GM21515 (cell line): ENCODE results near the gene NEIL3.

ENCODE experiments used
- ATAC-seq: cut with Tn5 transposase; IDR thresholded peaks from one replicate; pipeline ENCODE4 v1.9.1; 2021; ENCODE audit not compliant: unreplicated experiment

The NEIL3 gene

DNA sequence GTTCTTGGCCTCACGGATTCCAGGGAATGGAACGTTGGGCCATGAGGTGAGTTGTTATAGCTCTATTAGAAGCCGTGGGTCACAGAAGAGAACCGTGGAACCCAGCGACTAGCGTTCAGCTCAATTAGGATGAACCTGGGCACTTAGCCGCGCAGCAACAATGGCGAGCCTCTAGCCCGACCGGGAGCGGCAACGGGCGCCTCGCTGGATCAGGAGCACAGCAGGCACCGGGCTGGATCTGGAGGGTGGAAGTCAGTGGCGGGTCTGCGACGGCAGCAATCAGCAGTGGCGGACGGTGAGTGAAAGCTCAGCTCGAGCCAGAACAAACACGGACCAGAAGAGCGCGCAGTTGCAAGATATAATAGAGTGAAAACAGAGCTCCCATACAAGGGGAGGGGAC is 98.3 kb downstream of the NEIL3 start:
- ATAC-seq: no peak

DNA sequence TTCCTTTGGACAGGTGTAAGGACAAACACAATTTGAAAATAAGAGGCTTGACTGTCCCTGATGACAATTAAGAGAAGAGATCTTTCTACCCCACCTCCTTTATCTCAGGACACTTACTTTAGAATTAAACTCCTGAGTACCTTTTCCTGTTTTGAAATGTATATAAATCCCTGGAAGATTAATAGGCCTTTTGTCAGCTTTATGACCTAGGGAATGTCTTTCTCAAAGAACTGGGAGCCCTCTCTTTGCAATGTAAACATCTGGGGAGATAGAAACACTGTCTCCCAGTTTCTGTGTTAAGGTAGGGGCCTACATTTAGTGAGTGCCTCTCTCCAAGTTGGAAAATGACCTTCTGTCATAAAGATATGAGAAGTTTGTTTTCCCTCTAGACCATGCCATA is 100.9 kb downstream of the NEIL3 start:
- ATAC-seq: no peak

DNA sequence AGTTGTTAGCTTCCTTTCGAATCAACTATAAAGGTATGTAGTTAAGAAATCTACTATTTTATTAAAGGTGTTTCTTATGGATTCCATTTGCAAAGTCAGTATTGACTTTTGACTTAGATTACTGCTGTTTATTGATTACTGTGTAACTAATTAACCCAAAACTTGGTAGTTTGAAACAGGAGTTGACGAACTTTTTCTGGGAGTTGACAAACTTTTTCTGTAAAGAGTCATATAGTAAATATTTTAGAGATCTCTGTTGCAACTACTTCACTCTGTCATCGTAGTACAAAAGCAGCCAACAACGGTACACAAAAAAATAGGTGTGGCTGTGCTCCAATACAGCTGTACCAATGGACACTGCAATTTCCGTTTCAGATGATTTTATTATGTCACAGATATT is 102.3 kb downstream of the NEIL3 start:
- ATAC-seq: no peak
